NCI-H146 treated with DMSO at 0.1 percent for 48 hours (cell line): ENCODE measurements around the gene PWWP2B.
"Not testable (repeated sequence)": the region's sequence is repeated elsewhere in the genome, so short reads cannot be mapped to it uniquely, and the experiment has no call there.

Experiments used
- DNase-seq: peaks from one replicate; lab custom pipeline; 2025; ENCODE audit not compliant: unreplicated experiment; lab: John Stamatoyannopoulos, UW

Gene PWWP2B

GRCh38 chr10:132379026-132379425, 18.0 kb upstream of the PWWP2B start:
- DNase-seq: not testable (repeated sequence)

- not testable (repeated sequence) for DNase-seq
Observed at GRCh38 chr10:132380986-132381385, 16.0 kb upstream of the PWWP2B start.

- no peak for DNase-seq
Observed at GRCh38 chr10:132381741-132382140, 15.3 kb upstream of the PWWP2B start.

GRCh38 chr10:132382231-132382922, 14.6 kb upstream of the PWWP2B start:
- DNase-seq: no peak

GRCh38 chr10:132383101-132383500, 13.9 kb upstream of the PWWP2B start:
- no peak for DNase-seq

- no peak for DNase-seq
Observed at GRCh38 chr10:132383751-132384196, 13.2 kb upstream of the PWWP2B start.

GRCh38 chr10:132384618-132385388, 12.2 kb upstream of the PWWP2B start:
- no peak for DNase-seq

- DNase-seq: no peak
Observed at GRCh38 chr10:132385389-132385667, 11.7 kb upstream of the PWWP2B start.

- no peak for DNase-seq
Observed at GRCh38 chr10:132385721-132386418, 11.1 kb upstream of the PWWP2B start.

- no peak for DNase-seq
Observed at GRCh38 chr10:132386419-132386831, 10.6 kb upstream of the PWWP2B start.

GRCh38 chr10:132386896-132387295, 10.1 kb upstream of the PWWP2B start:
- not testable (repeated sequence) for DNase-seq

GRCh38 chr10:132387764-132388210, 9.2 kb upstream of the PWWP2B start:
- DNase-seq: peak; percentile 7

GRCh38 chr10:132388891-132389432, 8.0 kb upstream of the PWWP2B start:
- DNase-seq: no peak

GRCh38 chr10:132389433-132390169, 7.4 kb upstream of the PWWP2B start:
- peak; percentile 74 for DNase-seq

- DNase-seq: no peak
Observed at GRCh38 chr10:132390170-132390920, 6.7 kb upstream of the PWWP2B start.

- DNase-seq: no peak
Observed at GRCh38 chr10:132390921-132391675, 5.9 kb upstream of the PWWP2B start.

GRCh38 chr10:132391676-132392020, 5.4 kb upstream of the PWWP2B start:
- no peak for DNase-seq

- DNase-seq: no peak
Observed at GRCh38 chr10:132392184-132392800, 4.7 kb upstream of the PWWP2B start.
